Measurements from ENCODE around the gene AP1S2. TPM values are rescaled to one million over a fixed set of nuclear protein-coding genes. Genes with fewer than 3 reads are reported as not detected.

Gene AP1S2
- total and polyA plus RNA-seq, 2 of the 13 experiments (the other 11 are each of a cell fraction or from before 2014, with no cell fraction given): 10.1 to 18.8 TPM

DNA sequence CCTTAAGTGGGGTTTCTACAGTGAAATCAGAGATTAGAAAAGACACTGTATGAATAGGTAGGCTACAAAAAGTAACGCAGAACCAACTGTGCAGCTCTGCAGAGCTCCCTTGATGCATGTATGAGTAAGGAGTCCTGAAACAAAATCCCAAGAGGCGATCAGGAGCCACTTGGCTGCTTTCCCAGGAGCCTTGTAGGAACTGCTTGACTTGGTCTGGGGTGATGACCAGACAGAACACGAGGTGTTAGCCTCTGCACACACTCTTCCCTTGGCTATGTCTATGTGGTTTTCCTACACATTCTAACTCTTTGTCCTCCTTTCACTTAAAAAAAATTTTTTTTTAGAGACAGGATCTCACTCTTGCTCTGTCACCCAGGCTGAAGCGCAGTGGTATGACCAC, 22.8 kb upstream of the AP1S2 start:
- 0% methylated on average over 2 of the region's 4 CpGs for WGBS (ENCODE audit: low lambda C conversion rate)
- in situ Hi-C loops (cut with HindIII; ENCODE audit: extremely low pct_ligation_motif_present, low pct_unique_long_range_greater_than_20kb): no loop called here
- CTCF ChIA-PET (ENCODE audit: low intra/inter-chr PET ratio, low total read pairs): no interaction called here

DNA sequence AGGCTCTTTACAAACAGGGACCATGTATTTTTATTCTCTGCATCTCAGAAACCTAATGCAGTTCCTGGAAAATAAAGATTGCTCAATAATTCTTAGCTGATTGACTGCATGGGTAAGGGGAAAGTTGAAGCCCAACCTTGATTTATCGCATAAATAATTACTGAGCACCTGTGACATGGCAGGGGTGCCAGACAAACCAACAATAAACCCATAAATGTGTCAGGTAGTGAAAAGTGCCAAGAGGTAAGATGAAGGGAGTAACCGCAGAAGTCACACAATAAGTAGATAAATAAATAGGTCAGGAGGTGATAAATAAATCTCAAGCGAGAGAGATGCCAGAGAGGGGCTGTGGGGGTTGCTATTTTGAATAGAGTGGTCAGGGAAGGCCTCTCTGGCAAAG, 20.1 kb upstream of the AP1S2 start:
- BruUV-seq (replicated peaks): no TSS peak
- 2% methylated on average over 3 of the region's 3 CpGs for WGBS (ENCODE audit: low lambda C conversion rate)
- ATAC-seq: no peak

More for the DNA sequence above, 22.8 kb upstream of the AP1S2 start:
- BruUV-seq (replicated peaks): no TSS peak
- H3K27me3 ChIP-seq (ENCODE audit: control insufficient read depth in 1 of 2, insufficient read depth in 2 of 2, low read length in 2 of 2): no peaks in the 10 kb centered on the region
- intact Hi-C loops (cut with micrococcal nuclease; ENCODE audit: unreplicated experiment): no loop called here
- H2AFZ ChIP-seq (ENCODE audit: low read length): no peak overlapping the region
- no peak for DNase-seq (ENCODE audit: low spot score)
- no peaks in the 10 kb centered on the region for H3K79me2 ChIP-seq (ENCODE audit: insufficient read depth, low read length)
- TF ChIP-seq KDM2A (CRISPR knock-in tag; IDR thresholded peaks at IDR 0.05; ENCODE audit: borderline replicate concordance, low read depth) (no peak), FOXA3 (CRISPR knock-in tag; IDR thresholded peaks at IDR 0.05) (no peak), TCF12 (IDR thresholded peaks at IDR 0.05) (no peak), TCF12 (CRISPR knock-in tag; IDR thresholded peaks at IDR 0.05) (no peak), ZNF121 (CRISPR knock-in tag; IDR thresholded peaks at IDR 0.05) (no peak), KLF15 (CRISPR knock-in tag; IDR thresholded peaks at IDR 0.05; ENCODE audit: borderline replicate concordance) (no peak), ZBTB21 (CRISPR knock-in tag; IDR thresholded peaks at IDR 0.05) (no peak), IRX3 (CRISPR knock-in tag; IDR thresholded peaks at IDR 0.05; ENCODE audit: borderline replicate concordance, low read depth) (no peak), CREB1 (IDR thresholded peaks at IDR 0.05) (no peak), CREB1 (CRISPR knock-in tag; IDR thresholded peaks at IDR 0.05) (no peak), NFYB (CRISPR knock-in tag; IDR thresholded peaks at IDR 0.05) (no peak), ZNF10 (CRISPR knock-in tag; IDR thresholded peaks at IDR 0.05; ENCODE audit: borderline replicate concordance, low read depth) (no peak), ZNF572 (CRISPR knock-in tag; IDR thresholded peaks at IDR 0.05) (no peak)
- ATAC-seq: no peak
- H3K36me3 ChIP-seq (replicated peaks in 1 of 2; ENCODE audit: control insufficient read depth in 1 of 2, insufficient read depth in 2 of 2, low read length in 2 of 2): no peaks in the 10 kb centered on the region
- no peak overlapping the region for H3K9ac ChIP-seq (ENCODE audit: insufficient read depth, low read depth, low read length)
- no peak overlapping the region for H3K4me2 ChIP-seq (ENCODE audit: low read depth, low read length)
- no peak overlapping the region for H3K27ac ChIP-seq (ENCODE audit: extremely low read length, insufficient read depth, low read length)
- POLR2A ChIA-PET: no interaction called here
- H3K9me3 ChIP-seq (ENCODE audit: low read length): no peaks in the 10 kb centered on the region
- H3K4me3 ChIP-seq (replicated peaks in 1 of 3; ENCODE audit: insufficient read depth in 1 of 3, low read depth in 2 of 3, low read length in 3 of 3): no peak overlapping the region
- no peaks in the 10 kb centered on the region for H4K20me1 ChIP-seq (ENCODE audit: insufficient read depth, low read length)
- FAIRE-seq: no peak
- no peaks in the 10 kb centered on the region for H3K4me1 ChIP-seq (ENCODE audit: insufficient read depth, low read length)

More for the DNA sequence above, 20.1 kb upstream of the AP1S2 start:
- intact Hi-C loops (cut with micrococcal nuclease; ENCODE audit: unreplicated experiment) (no loop called here), in situ Hi-C loops (cut with HindIII; ENCODE audit: extremely low pct_ligation_motif_present, low pct_unique_long_range_greater_than_20kb) (no loop called here)
- DNase-seq (ENCODE audit: low spot score): no peak
- Histone ChIP-seq H3K36me3 (replicated peaks in 1 of 2; ENCODE audit: control insufficient read depth in 1 of 2, insufficient read depth in 2 of 2, low read length in 2 of 2) (no peaks in the 10 kb centered on the region), H3K9me3 (ENCODE audit: low read length) (no peaks in the 10 kb centered on the region), H3K4me3 (replicated peaks in 1 of 3; ENCODE audit: insufficient read depth in 1 of 3, low read depth in 2 of 3, low read length in 3 of 3) (no peak overlapping the region), H3K4me1 (ENCODE audit: insufficient read depth, low read length) (no peaks in the 10 kb centered on the region), H2AFZ (ENCODE audit: low read length) (no peak overlapping the region), H3K9ac (ENCODE audit: insufficient read depth, low read depth, low read length) (no peak overlapping the region), H3K27me3 (ENCODE audit: control insufficient read depth in 1 of 2, insufficient read depth in 2 of 2, low read length in 2 of 2) (no peaks in the 10 kb centered on the region), H3K4me2 (ENCODE audit: low read depth, low read length) (no peak overlapping the region), H3K79me2 (ENCODE audit: insufficient read depth, low read length) (no peaks in the 10 kb centered on the region), H3K27ac (ENCODE audit: extremely low read length, insufficient read depth, low read length) (no peak overlapping the region), H4K20me1 (ENCODE audit: insufficient read depth, low read length) (no peaks in the 10 kb centered on the region)
- no peak for FAIRE-seq
- POLR2A ChIA-PET: no interaction called here
- TF ChIP-seq, protein P1, sequence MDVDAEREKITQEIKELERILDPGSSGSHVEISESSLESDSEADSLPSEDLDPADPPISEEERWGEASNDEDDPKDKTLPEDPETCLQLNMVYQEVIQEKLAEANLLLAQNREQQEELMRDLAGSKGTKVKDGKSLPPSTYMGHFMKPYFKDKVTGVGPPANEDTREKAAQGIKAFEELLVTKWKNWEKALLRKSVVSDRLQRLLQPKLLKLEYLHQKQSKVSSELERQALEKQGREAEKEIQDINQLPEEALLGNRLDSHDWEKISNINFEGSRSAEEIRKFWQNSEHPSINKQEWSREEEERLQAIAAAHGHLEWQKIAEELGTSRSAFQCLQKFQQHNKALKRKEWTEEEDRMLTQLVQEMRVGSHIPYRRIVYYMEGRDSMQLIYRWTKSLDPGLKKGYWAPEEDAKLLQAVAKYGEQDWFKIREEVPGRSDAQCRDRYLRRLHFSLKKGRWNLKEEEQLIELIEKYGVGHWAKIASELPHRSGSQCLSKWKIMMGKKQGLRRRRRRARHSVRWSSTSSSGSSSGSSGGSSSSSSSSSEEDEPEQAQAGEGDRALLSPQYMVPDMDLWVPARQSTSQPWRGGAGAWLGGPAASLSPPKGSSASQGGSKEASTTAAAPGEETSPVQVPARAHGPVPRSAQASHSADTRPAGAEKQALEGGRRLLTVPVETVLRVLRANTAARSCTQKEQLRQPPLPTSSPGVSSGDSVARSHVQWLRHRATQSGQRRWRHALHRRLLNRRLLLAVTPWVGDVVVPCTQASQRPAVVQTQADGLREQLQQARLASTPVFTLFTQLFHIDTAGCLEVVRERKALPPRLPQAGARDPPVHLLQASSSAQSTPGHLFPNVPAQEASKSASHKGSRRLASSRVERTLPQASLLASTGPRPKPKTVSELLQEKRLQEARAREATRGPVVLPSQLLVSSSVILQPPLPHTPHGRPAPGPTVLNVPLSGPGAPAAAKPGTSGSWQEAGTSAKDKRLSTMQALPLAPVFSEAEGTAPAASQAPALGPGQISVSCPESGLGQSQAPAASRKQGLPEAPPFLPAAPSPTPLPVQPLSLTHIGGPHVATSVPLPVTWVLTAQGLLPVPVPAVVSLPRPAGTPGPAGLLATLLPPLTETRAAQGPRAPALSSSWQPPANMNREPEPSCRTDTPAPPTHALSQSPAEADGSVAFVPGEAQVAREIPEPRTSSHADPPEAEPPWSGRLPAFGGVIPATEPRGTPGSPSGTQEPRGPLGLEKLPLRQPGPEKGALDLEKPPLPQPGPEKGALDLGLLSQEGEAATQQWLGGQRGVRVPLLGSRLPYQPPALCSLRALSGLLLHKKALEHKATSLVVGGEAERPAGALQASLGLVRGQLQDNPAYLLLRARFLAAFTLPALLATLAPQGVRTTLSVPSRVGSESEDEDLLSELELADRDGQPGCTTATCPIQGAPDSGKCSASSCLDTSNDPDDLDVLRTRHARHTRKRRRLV (CRISPR knock-in tag; IDR thresholded peaks at IDR 0.05): no peak
- CTCF ChIA-PET (ENCODE audit: low intra/inter-chr PET ratio, low total read pairs): no interaction called here

All from HepG2 (cell line).